HTERT RPE-1 (cell line): ENCODE results near the gene WDR45B.
"Not testable (repeated sequence)": the region's sequence is repeated elsewhere in the genome, so short reads cannot be mapped to it uniquely, and the experiment has no call there.

Source experiments
- in situ Hi-C: fragments of 300-500 bp; cut with MboI; formaldehyde crosslinking; loops from 4 replicates; pipeline ENCODE4 v1.14.3; 2020; ENCODE audit warnings: low sequenced_read_pairs

The WDR45B gene

DNA sequence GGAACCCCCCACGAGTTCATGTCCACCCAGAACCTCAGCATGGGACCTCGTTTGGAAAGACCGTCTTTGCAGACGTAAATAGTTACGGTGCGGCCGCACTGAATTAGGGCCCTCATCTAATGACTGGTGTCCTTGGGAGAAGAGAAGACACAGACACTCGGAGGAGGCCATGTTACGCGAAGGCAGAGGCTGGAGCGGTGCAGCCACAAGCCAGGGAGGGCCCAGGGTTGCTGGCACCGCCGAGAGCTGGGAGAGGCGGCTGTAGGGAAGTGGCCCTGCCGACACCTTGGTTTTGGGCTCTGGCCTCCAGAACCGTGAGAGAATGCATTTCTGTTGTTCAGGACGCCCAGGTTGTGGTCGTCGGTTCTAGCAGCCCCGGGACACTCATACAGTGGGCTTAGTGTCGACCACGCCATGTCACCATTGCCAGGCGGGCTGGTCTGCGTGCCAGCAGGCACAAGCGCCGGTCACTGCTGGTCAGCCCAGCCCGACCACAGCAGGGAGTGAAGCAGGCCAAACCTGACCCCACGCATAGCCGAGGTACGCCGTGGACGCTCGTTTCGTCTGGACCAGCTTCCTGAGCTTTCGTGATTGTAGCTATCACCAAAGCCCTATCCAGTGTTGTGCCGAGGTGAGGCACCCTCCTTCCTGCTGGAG, 10.7 kb upstream of the WDR45B start:
- in situ Hi-C loops = no loop called here

- in situ Hi-C loops = no loop called here
These were observed 10.1 kb upstream of the WDR45B start for GRCh38 chr17:82658331-82658730.

DNA sequence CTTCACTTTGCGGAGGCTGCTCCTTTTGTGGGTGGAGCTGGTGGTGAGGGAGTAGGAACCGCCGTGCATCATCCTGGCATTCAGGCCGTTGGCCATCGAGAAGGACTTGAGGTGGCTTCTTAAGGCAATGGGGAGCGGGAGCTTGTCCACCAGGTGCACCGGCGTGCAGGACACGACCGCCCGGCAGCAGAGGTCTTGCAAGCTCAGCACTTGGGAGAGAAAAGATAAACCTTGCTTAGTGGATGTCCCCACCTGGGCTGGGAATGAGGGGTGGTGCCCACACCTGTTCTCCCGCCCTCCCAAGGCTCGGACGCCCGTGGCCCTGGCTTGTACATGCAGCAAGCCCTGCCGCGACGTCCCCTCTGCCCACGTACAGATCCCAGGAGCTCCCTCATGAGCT, 9.7 kb upstream of the WDR45B start:
- in situ Hi-C loops = no loop called here

DNA sequence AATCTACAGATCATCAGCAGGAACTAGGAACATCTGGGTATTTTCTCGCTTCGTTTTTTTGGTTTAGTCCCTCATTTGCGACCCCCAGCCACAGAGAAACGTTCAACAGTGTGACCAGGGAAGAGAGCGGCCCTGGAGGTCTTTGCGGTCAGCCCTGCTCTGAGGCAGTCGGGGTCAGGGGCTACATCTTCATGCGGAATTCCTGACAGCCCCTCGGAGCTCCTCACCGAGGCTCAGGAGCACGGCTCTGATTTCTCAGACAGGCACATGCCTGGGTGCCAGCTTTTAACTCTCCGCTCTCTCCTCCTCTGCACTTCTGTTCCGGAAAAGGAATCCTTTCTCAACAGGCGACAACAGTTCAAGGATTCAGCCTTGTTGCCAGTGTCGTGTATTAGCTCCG, 8.0 kb upstream of the WDR45B start:
- in situ Hi-C loops = no loop called here

- in situ Hi-C loops = no loop called here
These were observed 7.3 kb upstream of the WDR45B start for GRCh38 chr17:82655523-82655922.

GRCh38 chr17:82655038-82655479, 6.8 kb upstream of the WDR45B start:
- in situ Hi-C loops = no loop called here

DNA sequence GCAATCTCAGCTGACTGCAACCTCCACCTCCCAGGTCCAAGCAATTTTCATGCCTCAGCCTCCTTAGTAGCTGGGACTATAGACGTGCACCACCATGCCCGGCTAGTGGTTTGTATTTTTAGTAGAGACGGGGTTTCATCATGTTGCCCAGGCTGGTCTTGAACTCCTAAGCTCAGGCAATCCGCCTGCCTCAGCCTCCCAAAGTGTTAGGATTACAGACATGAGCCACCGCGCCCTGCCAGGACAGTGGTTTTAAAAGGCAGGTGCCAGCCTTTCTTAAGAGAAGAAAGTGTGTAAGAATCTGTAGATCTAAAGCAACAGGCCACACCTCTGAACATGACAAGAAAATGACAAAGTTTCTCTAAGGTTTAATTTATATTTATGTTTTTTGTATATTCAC, 6.4 kb upstream of the WDR45B start:
- in situ Hi-C loops = not testable (repeated sequence)

DNA sequence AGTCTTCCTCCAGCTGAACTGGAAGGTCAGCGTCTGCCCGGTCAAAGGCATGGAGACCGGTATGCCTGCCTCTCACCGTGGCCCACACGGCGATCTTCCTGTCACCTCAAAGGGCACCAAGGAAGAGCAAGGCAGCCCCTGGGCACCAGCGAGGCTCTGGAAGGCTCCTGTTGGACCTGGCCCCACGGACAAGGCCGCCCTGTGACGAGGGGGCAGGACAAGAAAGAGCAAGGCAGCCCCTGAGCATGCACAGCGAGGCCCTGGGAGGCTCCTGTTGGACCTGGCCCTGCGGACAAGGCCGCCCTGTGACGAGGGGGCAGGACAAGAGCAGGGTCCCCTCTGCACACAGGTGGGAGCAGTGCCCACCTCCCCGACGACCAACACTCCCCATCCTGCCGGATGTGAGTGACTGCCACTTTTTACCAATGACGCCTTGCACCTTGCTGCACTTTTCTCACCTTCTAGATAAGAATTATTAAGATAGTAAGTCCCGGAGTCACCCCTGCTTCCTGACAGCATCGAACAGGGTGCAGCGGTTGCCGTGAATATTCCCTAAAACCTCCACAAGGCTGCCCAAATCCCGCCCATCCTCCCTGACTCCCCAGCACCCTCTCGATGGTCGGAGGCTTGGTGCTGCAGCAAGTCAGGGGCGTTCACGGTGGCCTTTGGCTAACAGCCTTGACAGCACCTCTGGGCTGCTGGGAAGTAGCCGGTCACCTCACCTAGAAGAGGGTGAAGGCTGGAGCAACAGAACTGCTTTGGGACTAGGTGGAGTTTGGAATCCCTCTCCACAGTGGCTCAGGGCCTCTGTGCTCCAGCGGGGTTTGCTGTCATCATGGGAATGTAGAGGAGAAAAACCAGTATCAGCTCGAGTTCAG, 5.6 kb upstream of the WDR45B start:
- in situ Hi-C loops = no loop called here

DNA sequence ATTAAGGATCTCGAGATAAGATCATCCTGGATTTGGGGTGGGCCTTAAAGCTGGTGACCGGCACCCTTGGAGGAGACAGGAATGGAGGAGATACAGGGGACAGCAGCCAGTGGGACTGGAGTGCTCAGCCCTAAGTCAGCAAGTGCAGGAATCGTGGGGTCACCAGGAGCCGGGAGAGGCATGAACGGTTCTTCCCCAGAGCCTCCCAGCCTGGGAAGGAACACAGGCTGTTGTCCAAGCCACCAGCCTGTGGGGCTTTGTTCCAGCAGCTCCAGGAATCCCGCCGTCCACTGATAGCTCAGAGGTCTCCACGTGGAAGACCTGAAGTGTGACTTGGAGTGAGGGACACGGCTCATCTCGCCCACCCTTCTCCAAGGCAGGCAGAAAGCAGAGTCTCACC, 2.5 kb upstream of the WDR45B start:
- in situ Hi-C loops = no loop called here

- in situ Hi-C loops = no loop called here
These were observed 1.4 kb upstream of the WDR45B start for GRCh38 chr17:82649501-82650261.

DNA sequence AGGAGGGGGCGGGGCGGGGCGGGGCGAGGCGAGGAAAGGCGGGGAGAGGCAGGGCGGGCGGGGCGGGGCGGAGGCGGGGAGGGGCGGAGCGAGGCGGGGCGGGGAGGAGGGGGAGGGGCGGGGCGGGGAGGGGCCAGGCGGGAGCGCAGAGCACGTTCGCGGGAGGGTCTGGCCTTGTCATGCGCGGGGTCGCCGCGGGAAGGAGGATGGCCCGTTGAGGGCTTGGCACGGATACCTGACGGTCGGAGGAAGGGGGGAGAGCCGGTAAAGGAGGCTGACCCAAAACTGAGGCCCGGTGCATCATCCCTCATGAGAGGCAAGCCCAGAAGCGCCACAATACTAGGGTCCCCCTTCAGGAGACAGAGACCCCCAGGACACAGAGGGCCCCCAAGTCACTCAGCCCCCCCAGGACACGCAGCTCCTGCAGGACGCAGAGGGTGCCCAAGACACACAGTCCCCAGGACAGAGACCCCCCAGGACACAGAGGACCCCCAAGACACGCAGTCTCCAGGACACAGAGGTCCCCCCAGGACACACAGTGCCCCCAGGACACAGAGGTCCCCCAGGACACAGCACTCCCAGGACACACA, 593 bp upstream of the WDR45B start:
- in situ Hi-C loops = no loop called here

GRCh38 chr17:82647593-82648164, 565 bp downstream of the WDR45B start:
- in situ Hi-C loops = no loop called here

DNA sequence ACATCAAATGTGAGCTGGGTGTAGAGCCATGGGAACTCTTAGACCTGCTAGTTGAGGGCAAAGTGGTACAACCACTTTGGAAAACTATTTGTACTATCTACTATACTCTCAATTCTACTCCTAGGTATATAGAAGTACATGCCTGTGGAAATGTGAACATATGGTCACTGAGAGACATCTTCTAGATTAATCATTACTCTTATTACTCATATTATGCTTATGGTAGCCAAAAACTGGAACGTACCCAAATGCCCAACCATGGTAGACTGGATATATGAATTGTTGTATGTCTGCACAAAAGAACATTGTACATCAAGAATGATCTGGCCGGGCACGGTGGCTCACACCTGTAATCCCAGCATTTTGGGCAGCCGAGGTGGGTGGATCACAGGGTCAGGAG, 2.7 kb downstream of the WDR45B start:
- in situ Hi-C loops = no loop called here

DNA sequence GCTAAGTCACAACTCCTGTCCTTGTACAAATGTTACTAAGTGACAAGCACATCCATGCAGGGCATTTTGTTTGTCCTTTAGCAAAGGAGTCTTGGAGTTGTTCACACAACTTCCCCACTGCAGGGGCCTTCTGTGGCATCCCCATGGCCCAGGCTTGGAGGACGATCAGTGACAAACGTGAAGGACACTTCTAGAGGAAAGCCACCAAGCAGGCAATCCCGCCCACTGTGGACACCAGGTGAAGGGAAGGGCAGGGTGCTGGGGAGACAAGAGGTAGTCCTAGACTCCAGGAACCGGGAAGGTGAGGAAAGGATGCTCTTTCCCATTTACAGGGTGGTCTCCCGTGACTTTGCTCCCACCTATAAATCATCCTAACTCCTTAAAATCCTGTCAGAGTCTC, 4.1 kb downstream of the WDR45B start:
- in situ Hi-C loops = no loop called here

DNA sequence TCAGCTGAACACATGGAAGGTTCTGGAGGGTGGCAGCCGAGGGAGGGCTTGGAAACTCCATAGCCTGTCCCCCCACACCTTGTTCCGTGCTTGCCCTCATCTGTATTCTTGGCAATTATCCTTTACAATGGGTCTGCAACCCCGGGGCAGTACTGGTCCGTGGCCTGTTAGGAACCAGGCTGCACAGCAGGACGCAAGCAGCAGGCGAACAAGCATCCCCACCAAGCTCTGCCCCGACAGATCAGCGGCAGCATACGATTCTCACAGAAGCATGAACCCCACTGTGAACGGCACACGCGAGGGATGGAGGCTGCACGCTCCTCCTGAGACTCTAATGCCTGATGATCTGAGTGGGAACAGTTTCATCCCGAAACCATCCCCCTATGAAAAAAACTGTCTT, 6.2 kb downstream of the WDR45B start:
- in situ Hi-C loops = no loop called here

GRCh38 chr17:82640036-82640435, 8.2 kb downstream of the WDR45B start:
- in situ Hi-C loops = no loop called here

GRCh38 chr17:82639628-82640027, 8.6 kb downstream of the WDR45B start:
- in situ Hi-C loops = no loop called here

DNA sequence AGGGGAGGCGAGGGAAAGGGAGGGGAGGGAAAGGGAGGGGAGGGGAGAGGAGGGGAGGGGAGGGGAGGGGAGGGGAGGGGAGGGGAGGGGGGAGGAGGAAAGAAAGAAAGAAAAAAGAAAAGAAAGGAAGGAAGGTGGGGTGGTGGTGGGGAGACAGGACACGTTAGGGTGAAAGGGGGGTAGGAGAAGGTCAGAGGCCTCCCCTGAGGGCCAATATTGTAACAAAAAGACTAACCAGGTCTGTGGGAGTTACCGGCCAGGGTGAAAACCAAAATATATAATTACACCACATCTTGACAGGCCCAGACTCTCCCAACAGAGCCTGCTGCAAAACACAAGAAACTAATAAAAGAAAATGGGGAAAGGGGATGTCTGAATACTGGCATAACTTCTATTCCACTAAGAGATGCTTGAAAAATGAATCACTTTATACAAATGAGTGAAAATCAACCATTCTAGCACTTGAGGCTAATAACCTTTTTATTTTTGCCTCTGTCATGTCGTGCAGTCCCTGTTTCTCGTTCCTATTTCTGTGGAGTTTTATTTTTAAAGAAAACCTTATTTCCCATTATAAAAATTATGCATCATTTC, 10.0 kb downstream of the WDR45B start:
- in situ Hi-C loops = no loop called here

GRCh38 chr17:82636626-82637598, 11.3 kb downstream of the WDR45B start:
- in situ Hi-C loops = no loop called here
